SU-DHL-6 (cell line): ENCODE measurements around the gene PLCH1.

Source experiments
- EZH2phosphoT487 ChIP-seq: fragments of 200-600 bp; sonication (generic), shearing (Covaris generic); conservative IDR thresholded peaks from 2 replicates; pipeline ENCODE4 v1.6.1; 2018; ENCODE audit warnings: mild to moderate bottlenecking, antibody characterized with exemption, low read length, moderate library complexity, mixed read lengths
- TF ChIP-seq, protein P1 (sequence below): fragments of 200-600 bp; sonication (generic); IDR thresholded peaks from one replicate; pipeline ENCODE4 v1.5.1; 2017; ENCODE audit warnings: antibody characterized with exemption, mild to moderate bottlenecking, low read length, moderate library complexity; ENCODE audit not compliant: insufficient read depth, poor library complexity, severe bottlenecking

DNA sequence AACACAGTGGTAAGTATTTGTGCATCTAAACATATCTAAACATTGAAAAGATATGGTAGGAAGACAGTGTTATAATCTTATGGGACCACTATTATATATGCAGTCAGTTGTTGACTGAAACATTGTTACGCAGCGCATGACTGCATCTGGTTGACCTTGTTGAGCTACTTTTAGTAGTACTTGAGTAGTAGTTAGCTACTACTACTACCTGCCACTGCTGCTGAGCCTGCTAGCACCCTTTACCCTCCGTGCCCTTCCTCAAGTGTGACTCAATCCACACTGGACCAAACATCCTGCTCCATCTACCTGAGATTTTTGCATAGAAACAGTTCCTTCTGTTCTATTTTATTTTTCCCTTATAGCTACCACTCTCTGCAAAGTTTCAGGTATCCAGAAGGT, 327.8 kb downstream of the PLCH1 start:
- TF ChIP-seq, protein P1, sequence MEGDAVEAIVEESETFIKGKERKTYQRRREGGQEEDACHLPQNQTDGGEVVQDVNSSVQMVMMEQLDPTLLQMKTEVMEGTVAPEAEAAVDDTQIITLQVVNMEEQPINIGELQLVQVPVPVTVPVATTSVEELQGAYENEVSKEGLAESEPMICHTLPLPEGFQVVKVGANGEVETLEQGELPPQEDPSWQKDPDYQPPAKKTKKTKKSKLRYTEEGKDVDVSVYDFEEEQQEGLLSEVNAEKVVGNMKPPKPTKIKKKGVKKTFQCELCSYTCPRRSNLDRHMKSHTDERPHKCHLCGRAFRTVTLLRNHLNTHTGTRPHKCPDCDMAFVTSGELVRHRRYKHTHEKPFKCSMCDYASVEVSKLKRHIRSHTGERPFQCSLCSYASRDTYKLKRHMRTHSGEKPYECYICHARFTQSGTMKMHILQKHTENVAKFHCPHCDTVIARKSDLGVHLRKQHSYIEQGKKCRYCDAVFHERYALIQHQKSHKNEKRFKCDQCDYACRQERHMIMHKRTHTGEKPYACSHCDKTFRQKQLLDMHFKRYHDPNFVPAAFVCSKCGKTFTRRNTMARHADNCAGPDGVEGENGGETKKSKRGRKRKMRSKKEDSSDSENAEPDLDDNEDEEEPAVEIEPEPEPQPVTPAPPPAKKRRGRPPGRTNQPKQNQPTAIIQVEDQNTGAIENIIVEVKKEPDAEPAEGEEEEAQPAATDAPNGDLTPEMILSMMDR = no peak
- no peak for TF ChIP-seq EZH2phosphoT487
